Measurements from ENCODE around the gene ISG15.

Gene ISG15

GRCh38 chr1:970973-971730 lies 42.1 kb upstream of the ISG15 start:
- H3K27ac ChIP-seq (ENCODE audit: low read depth, low read length), result no peak overlapping the region
- no peaks in the 10 kb centered on the region for H3K9me3 ChIP-seq (ENCODE audit: insufficient read depth, low read length)
- H3K9me2 ChIP-seq (replicated peaks; ENCODE audit: insufficient read depth, low read length), result no peaks in the 10 kb centered on the region
- no peaks in the 10 kb centered on the region for H4K20me1 ChIP-seq (ENCODE audit: low read depth, low read length)
- H3K36me3 ChIP-seq (ENCODE audit: low read length), result no peaks in the 10 kb centered on the region
- no peak overlapping the region for H3K4me3 ChIP-seq (ENCODE audit: insufficient read depth, low read length, poor library complexity, severe bottlenecking)
- no peak overlapping the region for H2AFZ ChIP-seq (ENCODE audit: low read depth, low read length, severe bottlenecking)
- no peaks in the 10 kb centered on the region for H3F3A ChIP-seq (ENCODE audit: insufficient read depth)
- H3K4me2 ChIP-seq (ENCODE audit: low read depth, low read length, poor library complexity, severe bottlenecking), result no peak overlapping the region
- no peak for TF ChIP-seq EZH2phosphoT487 (conservative IDR thresholded peaks at IDR 0.05; ENCODE audit: low read length)
- TF ChIP-seq, protein P1, sequence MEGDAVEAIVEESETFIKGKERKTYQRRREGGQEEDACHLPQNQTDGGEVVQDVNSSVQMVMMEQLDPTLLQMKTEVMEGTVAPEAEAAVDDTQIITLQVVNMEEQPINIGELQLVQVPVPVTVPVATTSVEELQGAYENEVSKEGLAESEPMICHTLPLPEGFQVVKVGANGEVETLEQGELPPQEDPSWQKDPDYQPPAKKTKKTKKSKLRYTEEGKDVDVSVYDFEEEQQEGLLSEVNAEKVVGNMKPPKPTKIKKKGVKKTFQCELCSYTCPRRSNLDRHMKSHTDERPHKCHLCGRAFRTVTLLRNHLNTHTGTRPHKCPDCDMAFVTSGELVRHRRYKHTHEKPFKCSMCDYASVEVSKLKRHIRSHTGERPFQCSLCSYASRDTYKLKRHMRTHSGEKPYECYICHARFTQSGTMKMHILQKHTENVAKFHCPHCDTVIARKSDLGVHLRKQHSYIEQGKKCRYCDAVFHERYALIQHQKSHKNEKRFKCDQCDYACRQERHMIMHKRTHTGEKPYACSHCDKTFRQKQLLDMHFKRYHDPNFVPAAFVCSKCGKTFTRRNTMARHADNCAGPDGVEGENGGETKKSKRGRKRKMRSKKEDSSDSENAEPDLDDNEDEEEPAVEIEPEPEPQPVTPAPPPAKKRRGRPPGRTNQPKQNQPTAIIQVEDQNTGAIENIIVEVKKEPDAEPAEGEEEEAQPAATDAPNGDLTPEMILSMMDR (IDR thresholded peaks at IDR 0.05; ENCODE audit: insufficient read depth, low read length, poor library complexity, severe bottlenecking), result no peak
- no peaks in the 10 kb centered on the region for H3K79me2 ChIP-seq (ENCODE audit: insufficient read depth, low read length)
- no peaks in the 10 kb centered on the region for H3K27me3 ChIP-seq (ENCODE audit: low read length)
- no peak overlapping the region for H3K9ac ChIP-seq (ENCODE audit: low read length)

DNA sequence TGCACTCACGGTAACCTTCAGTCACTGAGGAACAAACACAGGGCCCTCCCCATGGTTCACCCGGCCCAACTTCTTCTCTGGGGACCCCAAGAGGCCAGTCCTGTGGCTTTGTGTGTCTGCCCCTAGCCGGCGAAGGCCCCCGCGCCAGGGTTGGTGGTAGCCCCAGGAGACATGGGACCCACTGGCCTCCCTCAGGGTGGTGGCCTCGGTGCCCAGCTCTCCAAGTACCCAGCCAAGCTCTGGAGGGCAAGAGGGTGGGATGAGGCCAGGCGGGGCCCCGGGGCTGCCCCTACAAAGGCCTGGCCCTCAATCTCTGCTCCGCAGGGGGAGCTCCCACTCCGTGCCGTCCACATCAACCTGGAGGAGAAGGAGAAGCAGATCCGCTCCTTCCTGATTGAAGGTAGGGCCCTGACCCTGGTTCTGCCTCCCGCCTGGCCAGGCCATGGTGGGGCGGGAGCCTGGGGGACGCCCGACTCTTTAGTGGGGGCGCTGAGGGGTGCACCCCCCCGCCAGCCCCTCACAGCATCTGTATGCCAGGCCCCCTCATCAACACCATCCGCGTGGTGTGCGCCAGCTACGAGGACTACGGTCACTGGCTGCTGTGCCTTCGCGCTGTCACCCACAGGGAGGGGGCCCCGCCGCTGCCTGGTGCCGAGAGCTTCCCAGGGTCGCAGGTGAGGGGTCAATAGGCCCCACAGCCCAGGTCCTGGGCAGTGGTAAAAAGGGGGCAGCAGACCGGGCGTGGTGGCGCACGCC lies 41.4 kb upstream of the ISG15 start:
- no peaks in the 10 kb centered on the region for H3K27me3 ChIP-seq (ENCODE audit: low read length)
- no peaks in the 10 kb centered on the region for H4K20me1 ChIP-seq (ENCODE audit: low read depth, low read length)
- no peaks in the 10 kb centered on the region for H3K9me2 ChIP-seq (replicated peaks; ENCODE audit: insufficient read depth, low read length)
- no peak overlapping the region for H3K27ac ChIP-seq (ENCODE audit: low read depth, low read length)
- no peak overlapping the region for H3K4me3 ChIP-seq (ENCODE audit: insufficient read depth, low read length, poor library complexity, severe bottlenecking)
- H3K36me3 ChIP-seq (ENCODE audit: low read length), result no peaks in the 10 kb centered on the region
- TF ChIP-seq EZH2phosphoT487 (conservative IDR thresholded peaks at IDR 0.05; ENCODE audit: low read length), result no peak
- TF ChIP-seq, protein P1 (IDR thresholded peaks at IDR 0.05; ENCODE audit: insufficient read depth, low read length, poor library complexity, severe bottlenecking), result no peak
- H3K4me2 ChIP-seq (ENCODE audit: low read depth, low read length, poor library complexity, severe bottlenecking), result no peak overlapping the region
- H3K9me3 ChIP-seq (ENCODE audit: insufficient read depth, low read length), result no peaks in the 10 kb centered on the region
- H2AFZ ChIP-seq (ENCODE audit: low read depth, low read length, severe bottlenecking), result no peak overlapping the region
- no peak overlapping the region for H3K9ac ChIP-seq (ENCODE audit: low read length)
- H3F3A ChIP-seq (ENCODE audit: insufficient read depth), result no peaks in the 10 kb centered on the region
- H3K79me2 ChIP-seq (ENCODE audit: insufficient read depth, low read length), result no peaks in the 10 kb centered on the region

- H3F3A ChIP-seq (ENCODE audit: insufficient read depth), result no peaks in the 10 kb centered on the region
- no peaks in the 10 kb centered on the region for H3K79me2 ChIP-seq (ENCODE audit: insufficient read depth, low read length)
- H3K27me3 ChIP-seq (ENCODE audit: low read length), result no peaks in the 10 kb centered on the region
- no peak overlapping the region for H3K4me2 ChIP-seq (ENCODE audit: low read depth, low read length, poor library complexity, severe bottlenecking)
- H3K27ac ChIP-seq (ENCODE audit: low read depth, low read length), result no peak overlapping the region
- H3K9me3 ChIP-seq (ENCODE audit: insufficient read depth, low read length), result no peaks in the 10 kb centered on the region
- no peak overlapping the region for H3K4me3 ChIP-seq (ENCODE audit: insufficient read depth, low read length, poor library complexity, severe bottlenecking)
- no peak overlapping the region for H2AFZ ChIP-seq (ENCODE audit: low read depth, low read length, severe bottlenecking)
- H3K9me2 ChIP-seq (replicated peaks; ENCODE audit: insufficient read depth, low read length), result no peaks in the 10 kb centered on the region
- TF ChIP-seq, protein P1 (IDR thresholded peaks at IDR 0.05; ENCODE audit: insufficient read depth, low read length, poor library complexity, severe bottlenecking), result no peak
- TF ChIP-seq EZH2phosphoT487 (conservative IDR thresholded peaks at IDR 0.05; ENCODE audit: low read length), result no peak
- H4K20me1 ChIP-seq (ENCODE audit: low read depth, low read length), result no peaks in the 10 kb centered on the region
- no peaks in the 10 kb centered on the region for H3K36me3 ChIP-seq (ENCODE audit: low read length)
- no peak overlapping the region for H3K9ac ChIP-seq (ENCODE audit: low read length)
Measured at GRCh38 chr1:972726-973458, 40.4 kb upstream of the ISG15 start.

Measured in SU-DHL-6 (cell line).